Measurements from ENCODE around the gene FRMD1.

Gene FRMD1

GRCh38 chr6:168070804-168071203, 8.2 kb downstream of the FRMD1 start:
- Mint-ChIP-seq H3K4me1 (ENCODE audit: low read depth) (no peaks in the 10 kb centered on the region), H3K4me3 (no peak overlapping the region), H3K27me3 (ENCODE audit: low read depth) (no peaks in the 10 kb centered on the region), H3K36me3 (ENCODE audit: low read depth) (no peaks in the 10 kb centered on the region), H3K27ac (no peak overlapping the region), H3K9me3 (no peaks in the 10 kb centered on the region)
- no peak for DNase-seq (ENCODE audit: low spot score)

- Mint-ChIP-seq H3K36me3 (ENCODE audit: low read depth) (no peaks in the 10 kb centered on the region), H3K4me1 (ENCODE audit: low read depth) (no peaks in the 10 kb centered on the region), H3K27ac (no peak overlapping the region), H3K4me3 (no peak overlapping the region), H3K27me3 (ENCODE audit: low read depth) (no peaks in the 10 kb centered on the region), H3K9me3 (no peaks in the 10 kb centered on the region)
- DNase-seq (ENCODE audit: low spot score) = no peak
Observed at GRCh38 chr6:168067081-168067759, 11.8 kb downstream of the FRMD1 start.

- H3K27ac Mint-ChIP-seq = no peak overlapping the region
- H3K36me3 Mint-ChIP-seq (ENCODE audit: low read depth) = no peaks in the 10 kb centered on the region
- H3K4me1 Mint-ChIP-seq (ENCODE audit: low read depth) = no peaks in the 10 kb centered on the region
- no peaks in the 10 kb centered on the region for H3K9me3 Mint-ChIP-seq
- H3K27me3 Mint-ChIP-seq (ENCODE audit: low read depth) = no peaks in the 10 kb centered on the region
- no peak overlapping the region for H3K4me3 Mint-ChIP-seq
- no peak for DNase-seq (ENCODE audit: low spot score)
Observed at GRCh38 chr6:168064226-168064807, 14.7 kb downstream of the FRMD1 start.

DNA sequence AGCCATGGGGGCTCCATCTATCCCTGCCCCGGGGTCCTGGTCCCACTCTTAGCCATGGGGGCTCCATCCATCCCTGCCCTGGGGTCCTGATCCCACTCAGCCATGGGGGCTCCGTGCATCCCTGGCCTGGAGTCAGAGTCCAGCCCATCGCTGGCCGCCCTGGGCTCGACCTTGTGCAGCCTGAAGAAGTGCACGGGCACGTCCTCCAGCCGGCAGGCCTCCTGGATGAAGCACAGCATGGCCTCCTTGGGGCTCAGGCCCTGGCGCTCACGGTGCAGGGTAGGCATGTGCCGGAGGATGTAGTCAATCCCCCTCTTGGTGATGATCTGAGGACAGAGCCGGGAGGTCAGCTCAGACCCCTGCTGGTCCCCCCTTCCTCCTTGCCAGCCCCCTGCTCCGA, 15.6 kb downstream of the FRMD1 start:
- no peak overlapping the region for H3K4me3 Mint-ChIP-seq
- no peaks in the 10 kb centered on the region for H3K36me3 Mint-ChIP-seq (ENCODE audit: low read depth)
- DNase-seq (ENCODE audit: low spot score) = no peak
- no peaks in the 10 kb centered on the region for H3K4me1 Mint-ChIP-seq (ENCODE audit: low read depth)
- H3K27ac Mint-ChIP-seq = no peak overlapping the region
- no peaks in the 10 kb centered on the region for H3K9me3 Mint-ChIP-seq
- H3K27me3 Mint-ChIP-seq (ENCODE audit: low read depth) = no peaks in the 10 kb centered on the region

DNA sequence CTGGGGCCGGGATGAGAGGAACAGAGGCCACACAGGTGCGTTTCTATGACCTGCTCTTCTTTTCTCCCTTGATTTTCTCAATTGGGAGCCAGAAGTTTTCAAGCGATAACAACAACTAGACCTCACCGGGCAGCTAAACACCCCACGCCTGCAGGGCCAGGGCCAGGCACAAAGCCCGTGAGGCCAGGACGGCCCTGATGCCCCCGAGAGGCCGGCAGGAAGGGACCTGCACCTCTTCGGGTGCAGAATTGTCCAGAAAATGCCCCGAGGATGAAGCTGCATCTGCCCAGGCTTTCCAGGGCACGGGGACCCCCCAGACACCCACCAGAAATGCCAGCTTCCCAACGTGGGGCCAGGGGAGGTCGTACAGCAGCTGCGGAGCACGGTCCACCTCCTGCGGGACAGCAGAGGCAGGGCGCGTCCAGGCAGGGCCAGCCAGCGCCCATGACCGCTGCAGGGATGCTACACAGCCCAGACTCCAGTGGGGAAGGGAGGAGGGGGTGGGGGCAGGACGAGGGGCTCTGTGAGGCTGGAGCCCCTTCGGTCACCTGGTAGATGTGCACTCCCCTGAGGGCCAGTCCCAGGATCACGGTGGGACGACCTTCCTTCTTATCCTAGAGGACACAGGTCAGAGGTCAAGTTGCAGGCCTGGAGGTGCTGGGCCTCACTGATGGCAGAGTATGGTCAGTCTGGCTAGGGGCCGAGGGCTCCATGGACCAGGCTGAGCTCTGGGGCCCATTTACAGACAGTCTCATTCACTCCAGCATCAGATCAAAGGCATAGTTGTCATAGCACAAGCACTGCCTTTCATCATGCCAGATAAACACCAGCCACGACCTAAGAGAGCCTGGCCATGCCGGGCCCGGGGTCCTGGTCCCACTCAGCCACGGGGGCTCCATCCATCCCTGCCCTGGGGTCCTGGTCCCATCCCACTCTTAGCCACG, 16.4 kb downstream of the FRMD1 start:
- no peaks in the 10 kb centered on the region for H3K27me3 Mint-ChIP-seq (ENCODE audit: low read depth)
- H3K27ac Mint-ChIP-seq = no peak overlapping the region
- no peaks in the 10 kb centered on the region for H3K4me1 Mint-ChIP-seq (ENCODE audit: low read depth)

DNA sequence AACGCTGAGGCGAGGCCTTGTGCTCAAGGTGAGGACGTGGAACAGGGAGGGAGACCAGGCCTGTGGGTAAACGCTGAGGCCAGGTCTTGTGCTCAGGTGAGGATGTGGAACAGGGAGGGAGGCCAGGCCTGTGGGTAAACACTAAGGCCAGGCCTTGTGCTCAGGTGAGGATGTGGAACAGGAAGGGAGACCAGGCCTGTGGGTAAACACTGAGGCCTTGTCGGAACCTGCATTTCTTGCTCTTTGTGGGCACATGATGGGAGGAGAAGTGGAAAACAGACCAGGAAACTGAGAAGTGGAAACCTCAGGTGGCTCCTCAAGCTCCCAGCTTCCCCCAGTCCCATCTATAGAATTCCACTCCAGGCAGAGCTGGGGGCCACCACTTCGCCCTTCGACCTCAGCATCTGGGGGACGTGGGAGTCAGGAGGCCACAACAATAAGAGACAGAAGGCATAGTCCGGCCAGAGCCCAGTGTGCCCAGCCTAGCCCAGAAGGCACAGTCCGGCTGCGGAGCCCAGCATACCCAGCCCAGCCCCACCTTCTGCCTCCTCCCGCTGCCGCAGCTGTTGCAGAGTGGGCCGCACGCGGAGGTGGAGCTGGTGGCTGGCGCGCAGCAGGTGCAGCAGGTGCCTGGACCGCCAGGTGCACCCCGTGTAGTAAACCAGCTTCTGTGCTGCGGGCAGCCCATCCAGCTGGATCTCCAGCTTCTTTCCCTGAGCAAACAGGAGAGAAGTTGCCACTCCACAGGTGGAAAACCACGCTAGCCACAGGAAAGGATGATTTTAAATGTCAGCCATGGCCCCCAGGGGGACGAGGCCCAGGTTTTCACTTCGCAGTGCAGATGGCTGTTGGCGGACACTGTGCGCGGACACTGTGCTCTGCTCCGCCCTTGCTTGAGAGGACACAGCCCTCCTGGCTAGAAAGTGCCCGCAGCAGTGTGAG, 17.5 kb downstream of the FRMD1 start:
- Mint-ChIP-seq H3K9me3 (no peaks in the 10 kb centered on the region), H3K27me3 (ENCODE audit: low read depth) (no peaks in the 10 kb centered on the region), H3K4me3 (no peak overlapping the region), H3K36me3 (ENCODE audit: low read depth) (no peaks in the 10 kb centered on the region), H3K27ac (no peak overlapping the region), H3K4me1 (ENCODE audit: low read depth) (no peaks in the 10 kb centered on the region)
- no peak for DNase-seq (ENCODE audit: low spot score)

More for the DNA sequence above, 16.4 kb downstream of the FRMD1 start:
- no peaks in the 10 kb centered on the region for H3K9me3 Mint-ChIP-seq
- no peaks in the 10 kb centered on the region for H3K36me3 Mint-ChIP-seq (ENCODE audit: low read depth)
- no peak for DNase-seq (ENCODE audit: low spot score)
- H3K4me3 Mint-ChIP-seq = no peak overlapping the region

DNA sequence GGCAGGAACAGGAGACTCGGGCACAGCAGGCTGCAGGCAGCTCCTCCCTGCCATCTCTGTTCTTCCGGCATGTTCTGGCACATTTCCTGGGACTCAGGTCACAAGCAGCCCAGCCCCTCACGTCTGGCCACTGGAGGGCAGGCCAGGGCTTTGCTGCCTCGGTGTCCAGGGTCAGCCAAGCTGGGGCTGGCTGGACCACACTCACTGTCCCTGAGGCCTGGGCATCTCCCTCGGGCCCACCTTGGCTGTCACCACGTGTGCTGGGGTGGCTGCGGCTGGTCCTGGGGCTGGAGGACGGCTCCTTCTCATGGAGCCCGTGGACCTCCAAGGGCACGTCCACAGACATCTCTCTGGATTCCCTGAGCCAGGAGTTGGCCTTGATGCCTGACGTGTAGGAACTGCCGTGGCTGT, 18.5 kb downstream of the FRMD1 start:
- Mint-ChIP-seq H3K27ac (no peak overlapping the region), H3K4me3 (no peak overlapping the region), H3K4me1 (ENCODE audit: low read depth) (no peaks in the 10 kb centered on the region), H3K36me3 (ENCODE audit: low read depth) (no peaks in the 10 kb centered on the region), H3K27me3 (ENCODE audit: low read depth) (no peaks in the 10 kb centered on the region), H3K9me3 (no peaks in the 10 kb centered on the region)
- DNase-seq (ENCODE audit: low spot score) = no peak

DNA sequence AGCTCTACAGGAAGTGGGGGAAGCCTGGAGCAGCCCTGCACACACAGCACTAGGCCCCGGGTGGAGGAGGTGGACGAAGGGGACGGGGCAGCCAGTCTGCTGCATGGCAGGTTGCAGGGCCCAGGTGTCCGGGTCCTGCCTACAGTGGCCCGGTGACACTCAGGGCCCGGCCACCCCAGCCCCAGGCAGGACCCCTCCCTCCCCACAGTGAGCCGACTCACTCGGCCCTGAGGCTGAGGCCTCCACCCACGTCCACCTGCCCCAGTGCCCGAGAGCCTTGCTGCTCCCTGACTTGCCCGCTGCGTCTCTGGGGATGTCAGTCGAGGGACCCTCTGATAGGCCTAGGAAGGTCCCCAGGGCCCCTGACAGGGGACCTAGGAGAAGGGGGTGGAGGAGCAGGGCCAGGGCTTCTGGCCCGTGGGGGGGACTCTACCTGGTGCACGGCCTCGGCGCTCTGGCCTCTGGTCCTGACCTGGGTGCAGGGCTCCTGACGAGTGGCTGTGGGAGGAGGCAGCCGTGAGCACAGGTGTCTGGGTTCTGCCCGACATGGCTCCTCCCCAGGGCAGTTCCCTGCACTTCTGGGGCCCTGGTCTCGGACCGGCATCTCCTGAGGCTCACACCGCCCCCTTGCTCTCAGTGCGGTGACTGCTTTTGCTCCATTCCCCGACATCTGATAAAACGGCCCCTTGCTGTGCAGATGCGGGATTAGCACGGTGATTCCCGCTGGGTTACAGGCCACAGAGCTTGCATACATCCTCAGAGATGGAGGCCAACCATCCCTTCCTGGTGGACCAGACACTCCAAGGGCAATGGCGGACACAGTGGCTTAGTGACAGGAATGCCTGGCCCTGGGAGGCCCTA, 20.1 kb downstream of the FRMD1 start:
- DNase-seq (ENCODE audit: low spot score) = no peak
- H3K36me3 Mint-ChIP-seq (ENCODE audit: low read depth) = no peaks in the 10 kb centered on the region
- no peaks in the 10 kb centered on the region for H3K9me3 Mint-ChIP-seq
- H3K4me3 Mint-ChIP-seq = no peak overlapping the region
- H3K4me1 Mint-ChIP-seq (ENCODE audit: low read depth) = no peaks in the 10 kb centered on the region
- no peaks in the 10 kb centered on the region for H3K27me3 Mint-ChIP-seq (ENCODE audit: low read depth)
- no peak overlapping the region for H3K27ac Mint-ChIP-seq

DNA sequence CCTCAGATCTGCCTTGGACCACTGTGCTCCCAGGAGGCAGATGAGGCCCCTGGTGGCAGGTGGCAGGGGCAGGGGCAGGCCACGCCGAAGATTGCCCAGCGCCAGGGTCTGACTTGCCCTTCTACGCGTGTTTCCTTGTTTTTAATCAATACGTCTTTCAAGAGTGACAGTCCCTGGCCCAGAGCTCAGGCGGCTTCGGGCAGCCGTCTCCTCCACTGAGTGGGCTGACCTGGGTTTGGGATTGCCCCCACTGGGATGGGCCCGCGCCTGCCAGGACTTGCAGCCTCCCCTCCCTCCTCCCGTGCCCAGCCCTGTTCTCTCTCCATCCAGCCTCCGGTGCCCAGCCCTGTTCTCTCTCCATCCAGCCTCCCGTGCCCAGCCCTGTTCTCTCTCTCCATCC, 21.2 kb downstream of the FRMD1 start:
- Mint-ChIP-seq H3K4me1 (ENCODE audit: low read depth) (no peaks in the 10 kb centered on the region), H3K27ac (no peak overlapping the region), H3K27me3 (ENCODE audit: low read depth) (no peaks in the 10 kb centered on the region), H3K4me3 (no peak overlapping the region), H3K9me3 (no peaks in the 10 kb centered on the region), H3K36me3 (ENCODE audit: low read depth) (no peaks in the 10 kb centered on the region)
- DNase-seq (ENCODE audit: low spot score) = no peak

GRCh38 chr6:168056892-168057527, 22.0 kb downstream of the FRMD1 start:
- DNase-seq (ENCODE audit: low spot score) = no peak
- H3K27me3 Mint-ChIP-seq (ENCODE audit: low read depth) = no peaks in the 10 kb centered on the region
- H3K4me1 Mint-ChIP-seq (ENCODE audit: low read depth) = no peaks in the 10 kb centered on the region
- no peak overlapping the region for H3K4me3 Mint-ChIP-seq
- H3K27ac Mint-ChIP-seq = no peak overlapping the region
- no peaks in the 10 kb centered on the region for H3K9me3 Mint-ChIP-seq
- H3K36me3 Mint-ChIP-seq (ENCODE audit: low read depth) = no peaks in the 10 kb centered on the region

DNA sequence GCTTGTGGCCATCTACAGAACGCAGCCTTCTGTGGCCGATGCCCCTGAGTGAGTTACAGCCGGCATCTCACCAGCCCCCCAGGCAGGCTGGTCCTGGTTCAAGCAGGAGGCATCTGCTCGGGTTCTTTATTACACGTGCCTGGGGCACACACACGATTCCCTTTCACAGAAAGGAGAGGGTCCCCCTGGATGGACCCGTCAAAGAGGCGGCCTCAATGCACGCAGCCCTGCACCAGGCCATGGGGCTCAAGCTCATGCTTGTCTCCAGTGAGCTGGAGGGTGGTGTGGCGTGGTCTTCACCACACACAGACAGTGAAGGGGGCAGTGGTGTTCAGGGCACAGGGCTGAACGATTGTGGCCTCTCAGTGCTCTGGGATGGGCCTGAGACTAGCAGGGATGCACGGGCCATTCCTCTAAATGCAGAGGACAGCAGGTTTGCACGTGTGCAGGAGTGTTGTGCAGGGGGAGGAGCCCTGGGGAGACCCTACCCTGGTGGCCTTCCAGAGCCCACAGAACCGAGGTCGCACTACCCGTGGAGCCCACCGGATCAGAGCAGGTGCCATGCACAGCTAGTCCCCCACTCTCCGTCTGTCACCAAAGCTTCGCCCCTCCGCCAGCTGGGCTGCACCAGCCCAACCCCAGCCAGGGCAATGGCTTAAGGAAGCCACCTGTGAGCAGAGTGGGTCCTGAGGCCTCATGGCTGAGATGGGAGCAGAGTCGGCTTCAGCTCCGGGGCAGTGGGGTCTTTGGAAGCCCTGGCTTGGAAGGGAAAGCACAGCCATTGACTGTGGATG, 23.1 kb downstream of the FRMD1 start:
- DNase-seq (ENCODE audit: low spot score) = no peak
- Mint-ChIP-seq H3K27me3 (ENCODE audit: low read depth) (no peaks in the 10 kb centered on the region), H3K4me1 (ENCODE audit: low read depth) (no peaks in the 10 kb centered on the region), H3K36me3 (ENCODE audit: low read depth) (no peaks in the 10 kb centered on the region), H3K27ac (no peak overlapping the region), H3K9me3 (no peaks in the 10 kb centered on the region), H3K4me3 (no peak overlapping the region)
